HG02642 (cell line): ENCODE data around the gene FBXW8.

Experiments
- ATAC-seq: cut with Tn5 transposase; IDR thresholded peaks from one replicate; pipeline ENCODE4 v1.9.1; 2021; ENCODE audit warnings: mild to moderate bottlenecking; ENCODE audit not compliant: unreplicated experiment, poor library complexity

FBXW8 gene

DNA sequence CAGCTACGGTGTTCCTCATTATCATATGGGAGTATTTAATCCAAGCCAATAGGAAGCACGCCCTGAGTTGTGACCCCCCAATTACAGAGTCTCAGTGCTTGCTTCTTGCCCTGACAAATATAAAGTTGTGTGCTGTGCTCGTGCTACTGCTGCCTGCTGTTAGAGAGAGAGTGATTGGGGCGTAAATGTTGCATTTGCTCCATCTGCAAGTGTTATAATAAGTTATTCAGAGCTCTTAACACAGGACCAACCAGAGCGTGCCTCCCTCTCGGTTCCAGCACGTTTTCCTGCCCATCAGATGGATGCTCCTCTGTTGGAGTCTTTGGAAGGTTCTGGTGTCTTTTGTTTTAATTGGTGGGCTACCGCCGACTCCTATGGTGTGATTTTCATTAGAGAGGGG, 107.1 kb downstream of the FBXW8 start:
- no peak for ATAC-seq

GRCh38 chr12:117018276-117018675, 107.5 kb downstream of the FBXW8 start:
- ATAC-seq: no peak

DNA sequence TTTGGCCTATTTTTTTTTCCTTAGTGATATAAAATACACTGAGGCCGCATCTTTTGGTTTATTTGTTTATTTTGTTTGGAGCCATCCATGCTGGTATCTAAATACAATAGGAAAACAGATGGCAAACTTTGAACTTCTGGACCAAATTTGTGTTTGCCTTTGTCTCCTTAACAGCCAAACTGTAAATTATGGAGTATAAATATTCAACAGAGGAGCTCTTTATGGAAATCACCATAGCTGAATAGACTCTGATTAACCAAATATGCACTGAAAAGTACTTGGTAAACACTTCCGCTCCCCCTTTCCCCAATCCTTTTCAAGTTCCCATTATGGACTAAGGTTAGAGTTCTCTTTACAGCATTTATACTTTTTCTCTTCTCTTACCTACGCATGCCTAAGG, 107.9 kb downstream of the FBXW8 start:
- no peak for ATAC-seq

GRCh38 chr12:117019866-117020265, 109.1 kb downstream of the FBXW8 start:
- no peak for ATAC-seq

DNA sequence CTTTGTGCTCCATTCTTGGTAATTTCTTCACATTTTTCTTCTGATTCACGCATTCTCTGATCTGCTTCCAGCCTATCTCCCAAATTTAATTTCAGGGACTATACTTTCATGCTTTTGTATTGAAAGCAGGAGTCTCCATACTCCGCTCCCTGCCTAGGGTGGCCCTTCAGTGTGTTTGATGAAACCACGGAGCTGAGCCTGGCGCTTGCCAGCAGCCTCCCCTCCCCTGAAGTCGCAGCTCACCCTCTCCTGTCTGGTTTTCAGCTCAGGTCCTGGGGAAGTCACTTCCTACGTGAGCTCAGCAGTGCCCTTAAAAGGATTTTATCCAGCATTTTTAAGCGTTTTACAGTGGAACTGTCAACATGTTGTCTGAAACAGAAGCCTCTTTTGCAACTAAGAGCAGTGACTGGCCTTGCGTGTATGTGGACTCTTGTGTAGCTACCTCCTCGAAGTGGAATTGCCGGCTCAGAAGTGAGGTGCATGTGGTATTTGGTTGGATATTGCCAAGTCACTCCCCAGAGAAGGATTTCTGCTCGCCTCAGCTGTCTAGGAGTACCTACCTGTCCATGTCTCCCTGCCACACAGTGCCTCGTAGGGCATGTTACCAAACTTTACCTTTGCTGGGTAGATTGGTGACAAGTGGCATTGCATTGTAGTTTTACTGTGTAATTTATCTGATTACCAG, 109.9 kb downstream of the FBXW8 start:
- ATAC-seq: no peak

DNA sequence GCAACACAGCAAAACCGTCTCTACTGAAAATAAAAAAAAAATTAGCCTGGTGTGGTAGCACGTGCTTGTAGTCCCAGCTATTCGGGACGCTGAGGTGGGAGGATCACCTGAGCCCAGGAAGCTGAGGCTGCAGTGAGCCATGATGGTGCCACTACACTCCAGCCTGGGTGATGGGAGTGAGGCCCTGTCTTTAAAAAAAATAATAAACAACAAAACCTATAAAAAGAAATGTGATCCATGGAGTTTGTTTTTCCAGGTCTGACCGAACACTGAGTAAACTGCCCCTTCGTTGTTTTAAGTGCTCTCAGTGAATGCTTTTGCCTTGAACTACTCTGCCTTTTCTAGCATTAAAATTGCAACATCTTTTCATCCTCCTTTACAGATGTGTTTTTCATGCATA, 111.7 kb downstream of the FBXW8 start:
- ATAC-seq: no peak

DNA sequence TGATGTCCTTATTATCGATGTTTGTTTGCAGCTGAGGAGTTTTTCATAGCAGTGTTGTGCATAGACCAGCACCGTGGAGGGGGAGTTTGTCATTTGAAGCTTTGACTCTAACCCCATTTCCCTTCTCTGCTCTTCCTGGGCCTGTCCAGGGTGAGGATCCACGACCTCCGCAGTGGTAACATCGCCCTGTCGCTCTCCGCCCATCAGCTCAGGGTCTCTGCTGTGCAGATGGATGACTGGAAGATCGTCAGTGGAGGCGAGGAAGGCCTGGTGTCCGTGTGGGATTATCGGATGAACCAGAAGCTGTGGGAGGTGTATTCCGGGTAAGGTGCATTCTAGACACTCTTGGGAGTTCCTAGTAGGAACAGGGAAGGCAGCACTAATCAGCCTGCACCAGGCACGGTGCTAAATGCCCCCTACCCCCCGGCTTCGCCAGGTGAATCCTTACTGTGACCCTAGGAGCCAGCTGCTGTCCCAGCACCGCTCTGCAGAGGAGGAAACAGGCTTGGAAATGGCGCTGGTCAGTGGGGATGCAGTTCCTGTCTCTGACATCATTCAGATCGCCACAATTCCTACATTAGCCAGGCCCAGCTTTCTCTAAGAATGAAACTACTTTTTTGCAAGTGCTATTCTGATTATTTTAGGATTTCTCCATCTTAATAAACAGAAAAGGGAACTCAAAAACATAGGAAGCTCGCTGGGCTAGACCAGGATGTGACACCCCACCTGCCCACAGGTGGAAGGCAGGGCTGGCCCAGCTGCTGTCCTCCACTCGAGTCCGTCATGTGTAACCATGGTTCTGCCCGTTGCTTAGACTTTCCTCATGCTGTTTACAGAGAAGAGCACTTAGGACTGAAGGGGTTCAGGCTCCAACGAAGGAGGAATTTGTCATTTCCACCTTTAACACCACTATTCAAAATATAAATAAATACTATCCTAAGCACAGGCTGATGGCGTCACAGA, 113.5 kb downstream of the FBXW8 start:
- no peak for ATAC-seq

GRCh38 chr12:117024961-117025480, 114.3 kb downstream of the FBXW8 start:
- no peak for ATAC-seq

GRCh38 chr12:117025481-117026151, 114.9 kb downstream of the FBXW8 start:
- ATAC-seq: no peak

DNA sequence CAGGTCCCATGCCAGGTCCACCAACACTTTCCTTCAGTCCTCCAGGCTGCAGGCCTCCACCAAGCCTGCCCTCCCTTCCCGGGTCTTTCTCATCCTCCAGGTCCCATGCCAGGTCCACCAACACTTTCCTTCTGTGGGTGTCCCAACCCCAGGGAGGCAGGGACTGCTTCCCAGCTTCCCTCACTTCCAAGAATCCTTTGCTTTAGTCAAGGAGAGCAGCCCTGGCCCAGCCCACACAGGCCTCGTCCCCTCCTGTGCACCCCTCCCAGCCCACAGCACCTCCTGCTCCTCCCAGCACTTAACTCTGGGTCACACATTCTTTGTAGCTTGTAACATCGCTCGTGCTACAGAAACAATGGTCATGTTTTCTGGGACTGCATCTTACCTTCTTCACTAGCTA, 115.6 kb downstream of the FBXW8 start:
- no peak for ATAC-seq

- no peak for ATAC-seq
Observed at GRCh38 chr12:117026921-117027250, 116.1 kb downstream of the FBXW8 start.

GRCh38 chr12:117027251-117028086, 116.7 kb downstream of the FBXW8 start:
- ATAC-seq: no peak

DNA sequence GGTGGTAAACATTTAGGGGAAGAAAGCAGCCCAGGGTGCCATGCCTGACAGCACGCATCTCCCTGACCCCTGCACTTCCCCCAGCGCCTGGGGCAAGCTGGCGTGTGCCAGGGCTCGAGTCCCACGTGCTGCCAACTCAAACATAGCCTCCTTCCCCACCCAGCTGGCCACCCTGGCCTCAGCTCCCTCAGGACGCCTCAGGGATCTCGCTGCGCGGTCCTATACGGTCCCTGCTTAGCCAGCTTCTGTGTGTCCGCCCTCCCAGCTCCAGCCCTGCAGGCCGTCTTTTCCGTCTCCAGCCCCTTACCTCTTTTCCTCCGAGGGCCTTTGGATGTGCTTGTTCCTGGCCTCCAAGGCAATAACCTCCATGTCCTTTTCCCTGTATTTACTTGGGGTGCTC, 117.5 kb downstream of the FBXW8 start:
- ATAC-seq: no peak

DNA sequence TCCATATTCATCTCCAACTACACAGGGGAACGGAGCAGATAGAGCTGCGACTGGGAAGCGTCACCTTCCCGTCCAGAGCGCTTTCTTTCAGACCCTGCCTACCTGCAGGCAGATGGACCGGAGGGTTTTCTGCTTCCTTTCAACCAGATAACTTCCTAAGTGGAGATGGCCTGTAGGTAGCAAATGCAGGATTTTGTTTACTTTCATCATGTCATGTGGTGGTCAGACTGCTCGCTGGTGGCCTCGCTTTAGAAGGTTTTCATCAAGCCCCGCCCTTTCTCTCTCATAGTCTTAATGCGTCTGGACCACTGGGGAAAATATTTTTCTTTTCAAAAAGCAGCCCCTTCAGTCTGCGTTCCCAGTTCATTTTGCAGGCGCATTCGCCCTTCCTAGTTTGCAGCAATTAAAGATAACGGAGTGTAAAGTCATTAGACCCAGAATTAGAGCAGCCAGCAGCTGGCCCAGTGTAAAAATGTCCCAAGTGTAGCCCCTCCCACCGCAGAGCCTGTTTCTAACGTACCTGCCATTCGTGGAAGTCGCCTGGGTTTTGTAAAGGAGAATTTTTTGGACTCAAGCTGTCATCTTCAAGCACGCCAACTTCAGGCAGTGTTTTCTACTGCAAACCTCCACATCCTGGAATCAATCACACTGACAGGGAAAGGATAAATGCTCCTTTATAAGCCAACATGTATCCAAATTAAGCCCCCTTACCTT, 119.6 kb downstream of the FBXW8 start:
- no peak for ATAC-seq

DNA sequence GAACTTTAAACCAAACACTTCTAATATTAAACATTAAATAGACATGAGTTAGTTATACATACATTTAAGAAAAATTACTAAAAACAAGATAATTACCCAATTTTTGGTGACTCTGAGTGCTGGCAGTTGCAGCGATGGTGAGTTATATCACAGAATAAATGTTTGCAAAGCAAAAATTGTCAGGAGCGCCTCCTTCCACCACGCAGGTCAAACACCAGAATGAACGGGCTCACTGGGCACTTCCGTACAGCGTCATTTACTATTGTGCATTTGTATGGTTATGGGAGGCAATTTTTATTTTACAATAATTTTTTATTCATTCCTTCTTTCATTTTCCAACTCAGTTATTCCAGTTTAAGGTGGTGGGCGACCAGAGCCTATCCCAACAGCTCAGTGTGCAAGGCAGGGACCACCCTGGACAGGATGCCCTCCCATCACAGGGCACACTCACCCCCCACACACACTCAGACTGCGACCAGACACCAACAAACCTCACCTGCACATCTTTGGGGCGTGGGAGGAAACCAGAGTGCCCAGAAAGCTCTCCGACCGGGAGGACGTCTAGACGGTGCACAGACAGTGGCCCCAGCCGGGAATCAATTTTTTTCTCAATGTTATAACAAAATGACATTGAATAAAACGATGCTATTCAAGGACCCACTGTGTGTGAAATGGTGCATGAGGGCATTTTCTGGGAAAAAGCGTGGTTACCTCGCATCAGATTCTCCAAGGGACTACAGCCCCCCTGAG, 121.3 kb downstream of the FBXW8 start:
- no peak for ATAC-seq

- no peak for ATAC-seq
Observed at GRCh38 chr12:117032593-117033381, 122.0 kb downstream of the FBXW8 start.

GRCh38 chr12:117033382-117034221, 122.9 kb downstream of the FBXW8 start:
- ATAC-seq: no peak
